Esophagus (tissue), 2 donors: Measurements from ENCODE around the gene LMO7. TPM values are rescaled to one million over a fixed set of nuclear protein-coding genes. Genes with fewer than 3 reads are reported as not detected.
A peak's percentile ranks its signal among the peaks of the same experiment; 100 is the strongest.

Experiments
- H3K27ac ChIP-seq, 2 donors: one replicate each; pipeline ENCODE4 v1.5.1; 2013; ENCODE audit warnings: low read depth in 2 of 2, mild to moderate bottlenecking in 2 of 2, inconsistent platforms in 1 of 2, low read length in 1 of 2, moderate library complexity in 1 of 2
- H3K27me3 ChIP-seq, 2 donors: one replicate each; pipeline ENCODE4 v1.6.1; 2013; ENCODE audit warnings: low read length in 2 of 2, control low read depth in 1 of 2, mild to moderate bottlenecking in 1 of 2; ENCODE audit not compliant: insufficient read depth in 2 of 2, control insufficient read depth in 1 of 2
- H3K36me3 ChIP-seq, 2 donors: one replicate each; pipeline ENCODE4 v1.6.1; 2013; ENCODE audit warnings: low read length in 1 of 2; ENCODE audit not compliant: control insufficient read depth in 2 of 2, insufficient read depth in 2 of 2
- H3K4me1 ChIP-seq, 2 donors: one replicate each; pipeline ENCODE4 v1.6.1; 2013; ENCODE audit warnings: low read length in 1 of 2; ENCODE audit not compliant: control insufficient read depth in 2 of 2, insufficient read depth in 2 of 2
- H3K4me3 ChIP-seq, 2 donors: one replicate each; pipeline ENCODE4 v1.5.1; 2013; ENCODE audit warnings: low read length in 2 of 2, mild to moderate bottlenecking in 2 of 2, low read depth in 1 of 2, moderate library complexity in 1 of 2
- H3K9me3 ChIP-seq, 2 donors: one replicate each; pipeline ENCODE4 v1.6.1; 2013; ENCODE audit warnings: mild to moderate bottlenecking in 2 of 2, low read depth in 1 of 2, low read length in 1 of 2, moderate library complexity in 1 of 2; ENCODE audit not compliant: control insufficient read depth in 2 of 2, insufficient read depth in 1 of 2
- WGBS, 2 donors: extraction: QIAGEN DNeasy Blood & Tissue Kit; methylation state at CpG; one replicate each; pipeline ENCODE4 v1.1.7; 2013; 5-methylcytosine and 5-hydroxymethylcytosine counted together
- polyA plus RNA-seq, 2 donors: library from polyadenylated mRNA; stranded (reverse); fragments of 200-250 nt; gene quantifications; one replicate each; pipeline ENCODE4 v1.2.3, GENCODE V29; 2013
- donor health status: healthy with polysubstance abuse.
- donor health status: Bipolar disorder and iron deficiency.

Gene LMO7
- polyA plus RNA-seq, 2 donors: 115 to 253 TPM

DNA sequence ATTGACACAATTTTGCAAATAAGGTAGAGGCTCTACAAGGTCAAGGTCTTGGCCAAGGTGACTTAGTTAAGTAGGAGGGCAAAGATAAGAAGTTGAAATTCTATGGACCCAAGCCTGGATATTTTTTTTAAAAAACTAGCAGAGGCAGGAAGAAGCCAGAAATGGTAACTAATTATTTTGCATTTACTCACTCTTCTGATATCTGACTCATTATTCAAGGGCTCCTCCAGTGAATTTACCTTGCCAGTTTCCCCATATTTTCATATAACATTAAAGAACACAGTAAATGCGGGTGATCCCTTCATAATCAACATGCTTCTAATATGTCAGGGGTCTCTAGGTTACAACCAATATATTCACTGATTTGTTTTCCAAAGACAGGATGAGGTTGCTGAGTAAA, 246.1 kb downstream of the LMO7 start:
- no peaks in the 10 kb centered on the region for H3K9me3 ChIP-seq
- no peak overlapping the region for H3K4me3 ChIP-seq
- H3K36me3 ChIP-seq: no peaks in the 10 kb centered on the region
- no peaks in the 10 kb centered on the region for H3K27me3 ChIP-seq
- H3K27ac ChIP-seq: no peak overlapping the region
- WGBS, 2 donors: 88 to 93% methylated on average over 1 of the region's 1 CpG
- H3K4me1 ChIP-seq: no peaks in the 10 kb centered on the region

DNA sequence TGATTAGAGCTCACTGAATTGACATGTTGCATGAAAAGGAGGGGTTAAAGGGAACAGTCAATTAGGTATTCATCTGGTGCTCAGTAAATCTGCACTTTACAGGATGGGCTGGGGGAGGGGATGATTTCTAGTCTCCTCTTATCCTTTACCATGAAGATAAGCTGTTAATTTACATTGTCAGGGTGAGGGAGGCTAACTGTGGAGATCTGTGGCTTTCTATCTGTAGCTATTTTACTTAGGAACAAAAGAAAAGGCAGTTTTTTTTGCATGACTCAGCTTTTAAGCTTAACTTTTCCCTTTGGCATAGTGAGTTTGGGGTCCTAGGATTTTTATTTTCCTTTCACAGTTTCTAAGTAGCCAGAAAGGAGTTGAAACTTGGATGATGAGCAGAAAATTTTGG, 253.3 kb downstream of the LMO7 start:
- Histone ChIP-seq H3K36me3 (no peaks in the 10 kb centered on the region), H3K4me3 (no peak overlapping the region), H3K4me1 (no peaks in the 10 kb centered on the region), H3K9me3 (no peaks in the 10 kb centered on the region), H3K27me3 (no peaks in the 10 kb centered on the region), H3K27ac (no peak overlapping the region)

GRCh38 chr13:75895168-75895567, 259.0 kb downstream of the LMO7 start:
- Histone ChIP-seq H3K36me3 (no peaks in the 10 kb centered on the region), H3K4me3 (no peak overlapping the region), H3K27ac (no peak overlapping the region), H3K27me3 (no peaks in the 10 kb centered on the region), H3K9me3 (no peaks in the 10 kb centered on the region), H3K4me1 (no peaks in the 10 kb centered on the region)
- 75 to 87% methylated on average over 3 of the region's 3 CpGs for WGBS, 2 donors

- WGBS, 2 donors: 31 to 35% methylated on average over 2 of the region's 2 CpGs
- no peaks in the 10 kb centered on the region for H3K27me3 ChIP-seq
- no peak overlapping the region for H3K4me3 ChIP-seq
- no peaks in the 10 kb centered on the region for H3K4me1 ChIP-seq
- H3K36me3 ChIP-seq: no peaks in the 10 kb centered on the region
- H3K27ac ChIP-seq: no peak overlapping the region
- H3K9me3 ChIP-seq: no peaks in the 10 kb centered on the region
These were observed 260.1 kb downstream of the LMO7 start for GRCh38 chr13:75896271-75896670.

DNA sequence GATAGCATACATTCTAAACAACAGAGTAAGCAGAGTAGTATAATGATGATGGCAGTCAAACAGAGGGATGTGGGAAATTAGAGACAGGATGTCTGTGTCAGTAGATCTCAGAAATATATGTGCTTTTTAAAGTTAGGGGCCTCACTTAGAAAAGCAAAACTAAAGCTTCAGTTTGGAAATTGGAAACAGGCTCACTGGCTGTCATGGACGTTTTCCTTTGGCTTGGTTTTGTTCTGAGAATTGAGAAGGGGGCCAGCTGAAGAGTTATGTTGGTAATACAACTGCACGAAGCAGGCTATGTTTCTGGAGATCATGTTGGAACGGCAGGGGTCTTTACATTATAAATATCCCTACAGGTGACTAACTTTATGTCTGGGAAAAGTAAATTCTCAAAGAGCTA, 261.3 kb downstream of the LMO7 start:
- WGBS, 2 donors: 69% methylated on average over 3 of the region's 3 CpGs
- no peaks in the 10 kb centered on the region for H3K9me3 ChIP-seq
- no peaks in the 10 kb centered on the region for H3K27me3 ChIP-seq
- no peaks in the 10 kb centered on the region for H3K4me1 ChIP-seq
- no peaks in the 10 kb centered on the region for H3K36me3 ChIP-seq
- H3K27ac ChIP-seq: no peak overlapping the region
- no peak overlapping the region for H3K4me3 ChIP-seq

GRCh38 chr13:75901501-75901900, 265.4 kb downstream of the LMO7 start:
- Histone ChIP-seq H3K9me3 (no peaks in the 10 kb centered on the region), H3K36me3 (no peaks in the 10 kb centered on the region), H3K27ac (no peak overlapping the region), H3K4me3 (no peak overlapping the region), H3K4me1 (no peaks in the 10 kb centered on the region), H3K27me3 (no peaks in the 10 kb centered on the region)
- 71 to 77% methylated on average over 2 of the region's 2 CpGs for WGBS, 2 donors

- no peaks in the 10 kb centered on the region for H3K9me3 ChIP-seq
- WGBS, 2 donors: 60 to 66% methylated on average over 8 of the region's 8 CpGs
- H3K27ac ChIP-seq: peak overlapping the region in 1 of 2 donors; percentile 24
- no peaks in the 10 kb centered on the region for H3K36me3 ChIP-seq
- no peaks in the 10 kb centered on the region for H3K4me1 ChIP-seq
- H3K4me3 ChIP-seq: no peak overlapping the region
- no peaks in the 10 kb centered on the region for H3K27me3 ChIP-seq
These were observed 266.3 kb downstream of the LMO7 start for GRCh38 chr13:75902166-75903104.

GRCh38 chr13:75904012-75904411, 267.9 kb downstream of the LMO7 start:
- H3K36me3 ChIP-seq: no peaks in the 10 kb centered on the region
- H3K27me3 ChIP-seq: no peaks in the 10 kb centered on the region
- H3K27ac ChIP-seq: no peak overlapping the region
- H3K4me1 ChIP-seq: no peaks in the 10 kb centered on the region
- 74 to 81% methylated on average over 2 of the region's 2 CpGs for WGBS, 2 donors
- H3K4me3 ChIP-seq: no peak overlapping the region
- H3K9me3 ChIP-seq: no peaks in the 10 kb centered on the region

DNA sequence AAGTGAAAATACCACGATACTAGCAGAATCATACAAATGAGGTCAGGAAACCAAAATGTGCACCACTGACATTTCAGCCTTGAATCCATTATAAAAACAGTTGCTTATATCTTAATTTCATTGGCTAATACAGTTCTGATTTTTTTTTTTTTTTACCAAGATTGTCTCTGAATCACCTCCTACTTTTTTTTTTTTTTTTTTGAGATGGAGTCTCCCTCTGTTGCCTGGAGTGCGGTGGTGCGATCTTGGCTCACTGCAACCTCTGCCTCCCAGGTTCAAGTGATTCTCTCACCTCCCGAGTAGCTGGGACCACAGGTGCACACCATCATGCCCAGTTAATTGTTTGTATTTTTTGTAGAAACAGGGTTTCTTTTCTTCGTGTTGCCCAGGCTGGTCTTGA, 270.2 kb downstream of the LMO7 start:
- WGBS, 2 donors: 86 to 87% methylated on average over 5 of the region's 5 CpGs
- no peaks in the 10 kb centered on the region for H3K9me3 ChIP-seq
- H3K27me3 ChIP-seq: no peaks in the 10 kb centered on the region
- no peaks in the 10 kb centered on the region for H3K36me3 ChIP-seq
- no peak overlapping the region for H3K27ac ChIP-seq
- H3K4me1 ChIP-seq: no peaks in the 10 kb centered on the region
- H3K4me3 ChIP-seq: no peak overlapping the region

DNA sequence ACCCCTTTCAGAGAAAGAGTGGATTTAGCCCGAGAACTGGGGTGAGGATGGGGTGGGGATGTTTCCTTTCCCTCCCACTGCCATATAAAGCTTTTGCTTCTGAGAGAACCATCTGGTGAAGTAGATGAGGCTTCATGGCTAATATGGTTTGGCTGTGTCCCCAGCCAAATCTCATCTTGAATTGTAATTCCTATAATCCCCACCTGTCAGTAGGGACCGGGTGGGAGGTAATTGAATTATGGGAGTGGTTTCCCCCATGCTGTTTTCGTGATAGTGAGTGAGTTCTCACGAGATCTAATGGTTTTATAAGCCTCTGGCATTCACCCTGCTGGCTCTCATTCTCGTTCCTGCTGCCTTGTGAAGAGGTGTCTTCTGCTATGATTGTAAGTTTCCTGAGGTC, 270.9 kb downstream of the LMO7 start:
- no peaks in the 10 kb centered on the region for H3K27me3 ChIP-seq
- no peaks in the 10 kb centered on the region for H3K4me1 ChIP-seq
- no peaks in the 10 kb centered on the region for H3K9me3 ChIP-seq
- no peaks in the 10 kb centered on the region for H3K36me3 ChIP-seq
- H3K4me3 ChIP-seq: no peak overlapping the region
- WGBS, 2 donors: 39 to 50% methylated on average over 5 of the region's 5 CpGs
- no peak overlapping the region for H3K27ac ChIP-seq
